ENCODE results near the gene S1PR3.

Gene S1PR3

GRCh38 chr9:89000973-89001916 lies 10.0 kb downstream of the S1PR3 start:
- Mint-ChIP-seq H3K27me3 (ENCODE audit: low read depth) (peaks cover 3% of the 10 kb centered on the region), H3K4me1 (ENCODE audit: low read depth) (peaks cover 6% of the 10 kb centered on the region), H3K36me3 (ENCODE audit: low read depth) (no peaks in the 10 kb centered on the region), H3K9me3 (no peaks in the 10 kb centered on the region), H3K4me3 (no peak overlapping the region), H3K27ac (no peak overlapping the region)
- peak; percentile 64 for DNase-seq (ENCODE audit: low spot score)

GRCh38 chr9:89001917-89002540 lies 10.8 kb downstream of the S1PR3 start:
- Mint-ChIP-seq H3K27me3 (ENCODE audit: low read depth) (peaks cover 3% of the 10 kb centered on the region), H3K36me3 (ENCODE audit: low read depth) (no peaks in the 10 kb centered on the region), H3K4me1 (ENCODE audit: low read depth) (peaks cover 6% of the 10 kb centered on the region), H3K27ac (no peak overlapping the region), H3K9me3 (no peaks in the 10 kb centered on the region), H3K4me3 (no peak overlapping the region)
- DNase-seq (ENCODE audit: low spot score): no peak

GRCh38 chr9:89002987-89003386 lies 11.7 kb downstream of the S1PR3 start:
- no peak for DNase-seq (ENCODE audit: low spot score)
- Mint-ChIP-seq H3K9me3 (no peaks in the 10 kb centered on the region), H3K36me3 (ENCODE audit: low read depth) (no peaks in the 10 kb centered on the region), H3K27ac (no peak overlapping the region), H3K27me3 (ENCODE audit: low read depth) (peaks cover 3% of the 10 kb centered on the region), H3K4me3 (no peak overlapping the region), H3K4me1 (ENCODE audit: low read depth) (peaks cover 6% of the 10 kb centered on the region)

GRCh38 chr9:89005323-89005722 lies 14.1 kb downstream of the S1PR3 start:
- Mint-ChIP-seq H3K27ac (no peak overlapping the region), H3K9me3 (no peaks in the 10 kb centered on the region), H3K36me3 (ENCODE audit: low read depth) (no peaks in the 10 kb centered on the region), H3K4me3 (no peak overlapping the region), H3K27me3 (ENCODE audit: low read depth) (peaks cover 3% of the 10 kb centered on the region), H3K4me1 (ENCODE audit: low read depth) (peaks cover 5% of the 10 kb centered on the region)
- no peak for DNase-seq (ENCODE audit: low spot score)

- Mint-ChIP-seq H3K9me3 (no peaks in the 10 kb centered on the region), H3K27ac (no peak overlapping the region), H3K4me3 (no peak overlapping the region), H3K36me3 (ENCODE audit: low read depth) (no peaks in the 10 kb centered on the region), H3K4me1 (ENCODE audit: low read depth) (no peaks in the 10 kb centered on the region), H3K27me3 (ENCODE audit: low read depth) (peaks cover 3% of the 10 kb centered on the region)
- no peak for DNase-seq (ENCODE audit: low spot score)
Observed at GRCh38 chr9:89006267-89006666, 15.0 kb downstream of the S1PR3 start.

GRCh38 chr9:89006996-89007967 lies 16.0 kb downstream of the S1PR3 start:
- Mint-ChIP-seq H3K4me1 (ENCODE audit: low read depth) (no peaks in the 10 kb centered on the region), H3K27me3 (ENCODE audit: low read depth) (peaks cover 3% of the 10 kb centered on the region), H3K36me3 (ENCODE audit: low read depth) (no peaks in the 10 kb centered on the region), H3K4me3 (no peak overlapping the region), H3K27ac (no peak overlapping the region), H3K9me3 (no peaks in the 10 kb centered on the region)
- DNase-seq (ENCODE audit: low spot score): no peak

GRCh38 chr9:89008055-89008743 lies 16.9 kb downstream of the S1PR3 start:
- no peak overlapping the region for H3K27ac Mint-ChIP-seq
- H3K9me3 Mint-ChIP-seq: no peaks in the 10 kb centered on the region
- no peak overlapping the region for H3K4me3 Mint-ChIP-seq
- no peaks in the 10 kb centered on the region for H3K36me3 Mint-ChIP-seq (ENCODE audit: low read depth)
- no peaks in the 10 kb centered on the region for H3K4me1 Mint-ChIP-seq (ENCODE audit: low read depth)
- no peak for DNase-seq (ENCODE audit: low spot score)
- H3K27me3 Mint-ChIP-seq (ENCODE audit: low read depth): peaks cover 3% of the 10 kb centered on the region

- no peaks in the 10 kb centered on the region for H3K9me3 Mint-ChIP-seq
- H3K27ac Mint-ChIP-seq: no peak overlapping the region
- no peaks in the 10 kb centered on the region for H3K4me1 Mint-ChIP-seq (ENCODE audit: low read depth)
- no peak overlapping the region for H3K4me3 Mint-ChIP-seq
- H3K36me3 Mint-ChIP-seq (ENCODE audit: low read depth): no peaks in the 10 kb centered on the region
- DNase-seq (ENCODE audit: low spot score): no peak
- H3K27me3 Mint-ChIP-seq (ENCODE audit: low read depth): peaks cover 3% of the 10 kb centered on the region
Observed at GRCh38 chr9:89008744-89009545, 17.7 kb downstream of the S1PR3 start.

- no peaks in the 10 kb centered on the region for H3K4me1 Mint-ChIP-seq (ENCODE audit: low read depth)
- H3K27ac Mint-ChIP-seq: no peak overlapping the region
- no peaks in the 10 kb centered on the region for H3K9me3 Mint-ChIP-seq
- no peak overlapping the region for H3K4me3 Mint-ChIP-seq
- peaks cover 3% of the 10 kb centered on the region for H3K27me3 Mint-ChIP-seq (ENCODE audit: low read depth)
- no peaks in the 10 kb centered on the region for H3K36me3 Mint-ChIP-seq (ENCODE audit: low read depth)
- no peak for DNase-seq (ENCODE audit: low spot score)
Observed at GRCh38 chr9:89009546-89009840, 18.2 kb downstream of the S1PR3 start.

- H3K4me3 Mint-ChIP-seq: no peak overlapping the region
- H3K36me3 Mint-ChIP-seq (ENCODE audit: low read depth): no peaks in the 10 kb centered on the region
- no peaks in the 10 kb centered on the region for H3K4me1 Mint-ChIP-seq (ENCODE audit: low read depth)
- no peaks in the 10 kb centered on the region for H3K9me3 Mint-ChIP-seq
- no peak for DNase-seq (ENCODE audit: low spot score)
- H3K27ac Mint-ChIP-seq: no peak overlapping the region
- H3K27me3 Mint-ChIP-seq (ENCODE audit: low read depth): peaks cover 3% of the 10 kb centered on the region
Observed at GRCh38 chr9:89010056-89010455, 18.8 kb downstream of the S1PR3 start.

GRCh38 chr9:89010526-89011111 lies 19.4 kb downstream of the S1PR3 start:
- DNase-seq (ENCODE audit: low spot score): no peak
- no peaks in the 10 kb centered on the region for H3K9me3 Mint-ChIP-seq
- peaks cover 3% of the 10 kb centered on the region for H3K27me3 Mint-ChIP-seq (ENCODE audit: low read depth)
- no peak overlapping the region for H3K27ac Mint-ChIP-seq
- no peak overlapping the region for H3K4me3 Mint-ChIP-seq
- no peaks in the 10 kb centered on the region for H3K4me1 Mint-ChIP-seq (ENCODE audit: low read depth)
- H3K36me3 Mint-ChIP-seq (ENCODE audit: low read depth): no peaks in the 10 kb centered on the region

GRCh38 chr9:89011683-89012082 lies 20.4 kb downstream of the S1PR3 start:
- H3K9me3 Mint-ChIP-seq: no peaks in the 10 kb centered on the region
- no peak overlapping the region for H3K27ac Mint-ChIP-seq

More at GRCh38 chr9:89011683-89012082, 20.4 kb downstream of the S1PR3 start:
- no peak for DNase-seq (ENCODE audit: low spot score)
- Mint-ChIP-seq H3K4me1 (ENCODE audit: low read depth) (no peaks in the 10 kb centered on the region), H3K4me3 (no peak overlapping the region), H3K36me3 (ENCODE audit: low read depth) (no peaks in the 10 kb centered on the region), H3K27me3 (ENCODE audit: low read depth) (no peaks in the 10 kb centered on the region)

Data from T-helper 2 cell treated with Interferon-gamma antibody and Interleukin-4, amounts not matched to agents 5 μg/mL and 100 μg/mL, for 36 hours (primary cell).